ENCODE results near the gene TCF7. TPM values are rescaled to one million over a fixed set of nuclear protein-coding genes. Genes with fewer than 3 reads are reported as not detected.

The TCF7 gene
- total RNA-seq, 4 donors from 2014 or later: 1.0 to 4.3 (median 2.4) TPM; not detected in 1

DNA sequence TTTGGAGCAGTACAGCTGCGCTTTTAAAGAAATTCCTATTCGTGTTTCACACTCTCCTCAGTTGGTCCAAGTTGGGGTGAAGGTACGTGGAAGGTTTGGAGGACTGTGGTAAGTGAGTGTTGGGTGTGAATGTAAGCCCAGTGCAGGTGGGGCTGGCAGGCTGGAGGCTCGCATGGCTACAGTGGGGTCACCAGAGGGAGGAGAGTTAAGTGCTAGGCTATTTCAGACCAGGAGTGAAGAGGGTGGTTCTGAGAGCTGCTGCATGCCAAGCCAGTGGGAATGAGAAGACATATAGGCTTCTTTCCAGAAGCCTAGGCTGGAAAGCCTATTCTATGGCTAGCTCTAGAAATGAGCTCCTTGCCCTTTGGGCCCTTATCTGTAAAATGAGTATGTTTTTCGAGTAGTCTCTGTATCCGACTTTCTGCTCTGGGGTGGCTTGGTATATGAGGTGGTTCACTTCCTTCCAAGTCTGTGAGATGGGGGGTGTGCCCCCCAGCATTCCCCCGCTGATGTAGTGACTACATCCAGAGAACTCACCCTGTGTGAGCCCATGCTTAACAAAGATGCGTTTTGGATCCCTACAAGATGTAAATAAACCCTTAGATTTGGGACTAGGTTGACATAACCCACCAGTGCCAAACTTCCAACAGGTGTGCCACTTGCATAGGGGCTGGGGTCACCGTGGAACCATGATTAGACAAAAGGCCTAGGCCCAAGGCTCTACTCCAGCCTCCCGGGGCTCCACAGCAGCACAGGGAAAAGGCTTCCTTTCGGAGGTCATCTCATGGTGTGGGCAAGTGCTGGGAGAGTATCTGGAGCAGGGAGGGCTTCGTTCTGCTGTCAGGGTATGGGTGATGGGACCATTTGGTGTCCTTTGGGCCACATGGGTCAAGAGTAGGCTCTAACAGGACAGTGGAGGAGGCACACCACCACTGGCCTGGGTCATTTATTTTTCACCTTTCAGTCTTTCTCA is 2.6 kb downstream of the TCF7 start:
- Histone ChIP-seq H3K4me1 (peaks cover 0 to 10% of the 10 kb centered on the region in 2 donors), H3K36me3 (no peaks in the 10 kb centered on the region), H3K9me3 (no peaks in the 10 kb centered on the region), H3K27me3 (no peaks in the 10 kb centered on the region), H3K4me3 (no peak overlapping the region), H3K27ac (no peak overlapping the region)
- TF ChIP-seq, protein P1, sequence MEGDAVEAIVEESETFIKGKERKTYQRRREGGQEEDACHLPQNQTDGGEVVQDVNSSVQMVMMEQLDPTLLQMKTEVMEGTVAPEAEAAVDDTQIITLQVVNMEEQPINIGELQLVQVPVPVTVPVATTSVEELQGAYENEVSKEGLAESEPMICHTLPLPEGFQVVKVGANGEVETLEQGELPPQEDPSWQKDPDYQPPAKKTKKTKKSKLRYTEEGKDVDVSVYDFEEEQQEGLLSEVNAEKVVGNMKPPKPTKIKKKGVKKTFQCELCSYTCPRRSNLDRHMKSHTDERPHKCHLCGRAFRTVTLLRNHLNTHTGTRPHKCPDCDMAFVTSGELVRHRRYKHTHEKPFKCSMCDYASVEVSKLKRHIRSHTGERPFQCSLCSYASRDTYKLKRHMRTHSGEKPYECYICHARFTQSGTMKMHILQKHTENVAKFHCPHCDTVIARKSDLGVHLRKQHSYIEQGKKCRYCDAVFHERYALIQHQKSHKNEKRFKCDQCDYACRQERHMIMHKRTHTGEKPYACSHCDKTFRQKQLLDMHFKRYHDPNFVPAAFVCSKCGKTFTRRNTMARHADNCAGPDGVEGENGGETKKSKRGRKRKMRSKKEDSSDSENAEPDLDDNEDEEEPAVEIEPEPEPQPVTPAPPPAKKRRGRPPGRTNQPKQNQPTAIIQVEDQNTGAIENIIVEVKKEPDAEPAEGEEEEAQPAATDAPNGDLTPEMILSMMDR (IDR thresholded peaks at IDR 0.05): no peak
- no peak for TF ChIP-seq POLR2A (IDR thresholded peaks at IDR 0.05)
- intact Hi-C loops (cut with DNase I; ENCODE audit: low total_unique reads): no loop called here
- DNase-seq: no peak

DNA sequence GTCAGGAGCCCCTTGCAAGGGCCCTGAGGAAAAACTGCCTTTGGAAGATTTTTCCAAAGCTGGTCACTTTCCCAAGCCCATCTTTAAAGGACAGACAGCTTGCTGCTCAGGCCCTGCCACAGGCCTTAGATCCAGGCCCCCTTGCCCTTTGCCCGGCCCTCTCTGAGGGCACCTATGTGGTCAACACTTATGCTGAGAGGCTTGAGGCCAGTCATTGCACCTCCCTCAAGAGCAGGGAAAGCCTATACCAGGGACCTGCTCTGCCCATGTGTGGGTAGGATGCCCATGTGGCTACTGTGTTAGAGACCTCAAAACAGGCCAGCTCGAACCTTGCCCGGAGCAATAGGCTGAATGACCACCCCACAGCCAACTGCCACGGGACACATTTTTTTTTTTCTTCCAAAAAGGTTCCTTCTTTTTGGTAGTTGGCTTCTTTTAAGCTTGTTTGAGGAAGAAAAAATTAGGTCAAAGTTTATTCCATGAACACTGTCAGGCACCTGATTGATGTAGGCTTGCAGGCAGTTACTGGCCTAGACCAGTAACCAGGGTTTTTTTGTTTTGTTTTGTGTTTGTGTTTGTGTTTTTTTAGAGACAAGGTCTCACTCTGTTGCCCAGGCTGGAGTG is 3.8 kb downstream of the TCF7 start:
- intact Hi-C loops (cut with DNase I; ENCODE audit: low total_unique reads): no loop called here

DNA sequence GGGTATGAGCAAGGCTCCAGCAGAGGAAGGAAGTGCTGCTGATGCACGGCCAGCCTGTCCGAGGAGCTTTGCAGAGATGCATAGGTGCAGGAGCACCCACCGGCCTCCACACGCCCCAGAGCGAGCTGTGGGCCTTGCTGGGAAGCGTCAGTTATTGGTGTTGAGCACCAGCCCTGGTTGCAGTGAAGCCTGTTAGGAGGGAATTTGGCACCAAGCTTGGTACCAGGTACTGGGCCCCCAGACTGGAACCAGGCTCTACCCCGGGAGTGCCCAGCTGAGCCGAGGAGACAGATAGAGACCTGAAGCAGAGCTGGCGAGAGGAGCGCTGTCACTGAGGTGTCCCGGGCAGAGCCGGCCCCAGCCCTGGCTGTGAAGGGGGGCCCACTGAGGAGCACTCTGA is 5.2 kb downstream of the TCF7 start:
- intact Hi-C loops (cut with DNase I; ENCODE audit: low total_unique reads): no loop called here
- Histone ChIP-seq H3K27me3 (no peaks in the 10 kb centered on the region), H3K4me1 (peaks cover 0 to 2% of the 10 kb centered on the region in 2 donors), H3K4me3 (no peak overlapping the region), H3K36me3 (no peaks in the 10 kb centered on the region), H3K27ac (no peak overlapping the region), H3K9me3 (no peaks in the 10 kb centered on the region)
- no peak for DNase-seq
- no peak for TF ChIP-seq POLR2A (IDR thresholded peaks at IDR 0.05)
- TF ChIP-seq, protein P1 (IDR thresholded peaks at IDR 0.05): no peak

More for the DNA sequence above, 3.8 kb downstream of the TCF7 start:
- DNase-seq: no peak
- Histone ChIP-seq H3K27ac (no peak overlapping the region), H3K27me3 (no peaks in the 10 kb centered on the region), H3K9me3 (no peaks in the 10 kb centered on the region), H3K4me1 (peaks cover 0 to 9% of the 10 kb centered on the region in 2 donors), H3K36me3 (no peaks in the 10 kb centered on the region), H3K4me3 (no peak overlapping the region)
- no peak for TF ChIP-seq POLR2A (IDR thresholded peaks at IDR 0.05)
- TF ChIP-seq, protein P1 (IDR thresholded peaks at IDR 0.05): no peak

DNA sequence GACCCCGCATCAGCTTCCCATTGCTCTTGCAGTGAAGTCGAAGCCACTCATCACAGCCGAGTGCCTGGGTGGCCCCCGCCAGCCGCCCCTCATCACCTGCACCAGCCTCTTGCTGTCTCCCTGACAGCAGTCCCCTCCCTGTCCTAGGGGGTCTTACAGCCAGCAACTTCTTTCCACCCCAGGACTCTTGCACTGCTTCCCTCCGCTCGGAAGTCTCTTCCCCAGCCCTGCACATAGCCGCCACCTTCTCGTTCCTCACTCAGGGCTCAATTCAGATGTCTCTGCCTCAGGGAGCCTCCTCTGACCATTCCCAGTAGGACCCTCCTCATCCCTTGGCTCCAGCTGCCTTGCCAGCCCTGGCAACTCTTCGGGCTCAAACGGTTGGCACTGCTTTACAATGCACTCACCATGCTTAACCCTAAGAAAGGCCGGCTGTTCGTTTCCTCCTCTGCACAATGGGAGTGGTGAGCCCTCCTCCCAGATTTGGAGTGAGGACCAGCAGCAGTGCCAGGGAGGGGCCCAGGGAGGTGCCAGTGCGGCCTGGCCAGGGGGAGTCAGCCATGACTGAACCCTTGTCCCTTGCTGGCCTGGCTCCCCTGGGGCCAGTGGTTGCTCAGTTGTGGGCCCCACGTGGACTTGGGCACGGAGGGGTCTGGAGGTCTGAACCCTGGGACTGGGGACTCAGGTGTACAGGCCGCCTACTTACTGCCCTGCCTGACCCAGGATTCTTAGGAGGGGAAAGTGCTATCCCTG is 6.1 kb downstream of the TCF7 start:
- no peak overlapping the region for H3K27ac ChIP-seq
- intact Hi-C loops (cut with DNase I; ENCODE audit: low total_unique reads): no loop called here
- TF ChIP-seq, protein P1 (IDR thresholded peaks at IDR 0.05): no peak
- no peak for TF ChIP-seq POLR2A (IDR thresholded peaks at IDR 0.05)
- no peak for DNase-seq
- no peaks in the 10 kb centered on the region for H3K9me3 ChIP-seq
- H3K4me1 ChIP-seq: peaks cover 0 to 8% of the 10 kb centered on the region in 2 donors
- no peaks in the 10 kb centered on the region for H3K36me3 ChIP-seq
- no peak overlapping the region for H3K4me3 ChIP-seq
- no peaks in the 10 kb centered on the region for H3K27me3 ChIP-seq

All from uterus (tissue), 4 donors.